RCC 7860 (cell line): Measurements from ENCODE around the gene CHD3.
A peak's percentile ranks its signal among the peaks of the same experiment; 100 is the strongest.

ENCODE experiments used
- DNase-seq: peaks from one replicate; pipeline ENCODE4 v3.0.0-alpha.2; 2015; ENCODE audit warnings: low spot score
- FAIRE-seq: peaks from 2 replicates; lab custom pipeline; 2012; peaks lifted over from hg19 to GRCh38; lab: Jason Lieb, UNC

CHD3 gene

GRCh38 chr17:7888184-7888920 lies at the start of gene CHD3:
Gene CHD3 (plus strand): TSS chr17:7888789. CDS start chr17:7889001, 212 bp downstream.
- DNase-seq (no peak), FAIRE-seq (no peak)

- FAIRE-seq (no peak), DNase-seq (no peak)
Observed at GRCh38 chr17:7839190-7839875, 49.3 kb upstream of the CHD3 start.

GRCh38 chr17:7839876-7840261 lies 48.7 kb upstream of the CHD3 start:
- FAIRE-seq, result no peak
- DNase-seq, result no peak

- no peak for DNase-seq
- FAIRE-seq, result no peak
Observed at GRCh38 chr17:7840441-7840840, 48.1 kb upstream of the CHD3 start.

GRCh38 chr17:7840875-7841274 lies 47.7 kb upstream of the CHD3 start:
- DNase-seq (no peak), FAIRE-seq (no peak)

- no peak for FAIRE-seq
Observed at GRCh38 chr17:7841396-7841914, 47.1 kb upstream of the CHD3 start.

GRCh38 chr17:7841915-7842379 lies 46.6 kb upstream of the CHD3 start:
- DNase-seq, result peak; percentile 54

More at GRCh38 chr17:7841396-7841914, 47.1 kb upstream of the CHD3 start:
- DNase-seq, result peak; percentile 81

GRCh38 chr17:7842380-7843256 lies 46.0 kb upstream of the CHD3 start:
- FAIRE-seq, result no peak
- DNase-seq, result peak; percentile 89

More at GRCh38 chr17:7841915-7842379, 46.6 kb upstream of the CHD3 start:
- FAIRE-seq, result no peak

GRCh38 chr17:7843257-7843535 lies 45.4 kb upstream of the CHD3 start:
- DNase-seq (no peak), FAIRE-seq (no peak)

- DNase-seq (peak; percentile 63), FAIRE-seq (no peak)
Observed at GRCh38 chr17:7843536-7844291, 44.9 kb upstream of the CHD3 start.

- FAIRE-seq (peak; percentile 83), DNase-seq (peak; percentile 88)
Observed at GRCh38 chr17:7844292-7845154, 44.1 kb upstream of the CHD3 start.

GRCh38 chr17:7845359-7846062 lies 43.1 kb upstream of the CHD3 start:
- FAIRE-seq (no peak), DNase-seq (no peak)

- FAIRE-seq (no peak), DNase-seq (no peak)
Observed at GRCh38 chr17:7846063-7846735, 42.4 kb upstream of the CHD3 start.

- FAIRE-seq, result no peak
- no peak for DNase-seq
Observed at GRCh38 chr17:7846765-7847661, 41.6 kb upstream of the CHD3 start.

- no peak for DNase-seq
- no peak for FAIRE-seq
Observed at GRCh38 chr17:7848131-7848579, 40.4 kb upstream of the CHD3 start.

GRCh38 chr17:7848739-7849129 lies 39.9 kb upstream of the CHD3 start:
- DNase-seq (no peak), FAIRE-seq (no peak)

- no peak for FAIRE-seq
- DNase-seq, result no peak
Observed at GRCh38 chr17:7849130-7849750, 39.3 kb upstream of the CHD3 start.
